SU-DHL-6 (cell line): ENCODE results near the gene ZMIZ1.

Experiments used
- H2AFZ ChIP-seq: fragments of 200-600 bp; sonication (generic); 2 replicates; pipeline ENCODE4 v1.6.1; 2014; ENCODE audit warnings: low read depth, mild to moderate bottlenecking, moderate library complexity, mixed read lengths, antibody characterized with exemption, low read length; ENCODE audit not compliant: severe bottlenecking
- H3F3A ChIP-seq: fragments of 200-600 bp; shearing (Covaris generic); 2 replicates; pipeline ENCODE4 v1.6.0; 2016; ENCODE audit warnings: antibody characterized with exemption, mild to moderate bottlenecking; ENCODE audit not compliant: insufficient read depth
- H3K27ac ChIP-seq: fragments of 200-600 bp; sonication (generic); 2 replicates; pipeline ENCODE4 v1.5.1; 2016; ENCODE audit warnings: low read depth, mild to moderate bottlenecking, low read length, moderate library complexity, mixed read lengths
- H3K27me3 ChIP-seq: fragments of 200-600 bp; sonication (generic), shearing (Covaris generic); 2 replicates; pipeline ENCODE4 v1.6.0; 2014; ENCODE audit warnings: mild to moderate bottlenecking, low read length
- H3K36me3 ChIP-seq: fragments of 200-600 bp; sonication (generic); 2 replicates; pipeline ENCODE4 v1.6.1; 2014; ENCODE audit warnings: mild to moderate bottlenecking, low read length, mixed read lengths
- H3K4me2 ChIP-seq: fragments of 300-600, 200-600 bp; shearing (Covaris generic), sonication (generic); 2 replicates; pipeline ENCODE4 v1.6.0; 2014; ENCODE audit warnings: low read length, low read depth, mild to moderate bottlenecking; ENCODE audit not compliant: poor library complexity, severe bottlenecking
- H3K4me3 ChIP-seq: fragments of 200-600 bp; sonication (generic); 2 replicates; pipeline ENCODE4 v1.5.1; 2014; ENCODE audit warnings: antibody characterized with exemption, low read length, mild to moderate bottlenecking, mixed read lengths; ENCODE audit not compliant: insufficient read depth, poor library complexity, severe bottlenecking
- H3K79me2 ChIP-seq: fragments of 200-600 bp; sonication (generic); 2 replicates; pipeline ENCODE4 v1.6.1; 2014; ENCODE audit warnings: mild to moderate bottlenecking, low read length, moderate library complexity; ENCODE audit not compliant: insufficient read depth
- H3K9ac ChIP-seq: fragments of 200-600 bp; sonication (generic); 2 replicates; pipeline ENCODE4 v1.7.0; 2014; ENCODE audit warnings: mild to moderate bottlenecking, low read length
- H3K9me2 ChIP-seq: fragments of 200-600 bp; sonication (generic); replicated peaks from 2 replicates; pipeline ENCODE4 v1.6.1; 2014; ENCODE audit warnings: low read length; ENCODE audit not compliant: insufficient read depth
- H3K9me3 ChIP-seq: fragments of 200-600 bp; sonication (generic); 2 replicates; pipeline ENCODE4 v1.6.1; 2014; ENCODE audit warnings: low read length, mixed read lengths; ENCODE audit not compliant: insufficient read depth
- H4K20me1 ChIP-seq: fragments of 200-600 bp; sonication (generic); 2 replicates; pipeline ENCODE4 v1.6.1; 2014; ENCODE audit warnings: low read depth, mild to moderate bottlenecking, antibody characterized with exemption, low read length, moderate library complexity, mixed read lengths
- CTCF ChIP-seq: fragments of 200-600 bp; sonication (generic); IDR thresholded peaks from one replicate; pipeline ENCODE4 v1.5.1; 2017; ENCODE audit warnings: antibody characterized with exemption, mild to moderate bottlenecking, low read length, moderate library complexity; ENCODE audit not compliant: insufficient read depth, poor library complexity, severe bottlenecking
- EZH2phosphoT487 ChIP-seq: fragments of 200-600 bp; sonication (generic), shearing (Covaris generic); conservative IDR thresholded peaks from 2 replicates; pipeline ENCODE4 v1.6.1; 2018; ENCODE audit warnings: mild to moderate bottlenecking, antibody characterized with exemption, low read length, moderate library complexity, mixed read lengths

ZMIZ1 gene

GRCh38 chr10:79082631-79083596, 14.1 kb downstream of the ZMIZ1 start:
- no peak overlapping the region for H3K4me3 ChIP-seq
- H3K36me3 ChIP-seq: no peaks in the 10 kb centered on the region
- no peak for TF ChIP-seq CTCF
- no peak for TF ChIP-seq EZH2phosphoT487
- H3K9me3 ChIP-seq: no peaks in the 10 kb centered on the region
- no peaks in the 10 kb centered on the region for H3K9me2 ChIP-seq
- H3K79me2 ChIP-seq: no peaks in the 10 kb centered on the region
- no peak overlapping the region for H3K9ac ChIP-seq
- H2AFZ ChIP-seq: no peak overlapping the region
- no peak overlapping the region for H3K4me2 ChIP-seq
- H3F3A ChIP-seq: no peaks in the 10 kb centered on the region
- no peaks in the 10 kb centered on the region for H3K27me3 ChIP-seq
- H4K20me1 ChIP-seq: no peaks in the 10 kb centered on the region
- H3K27ac ChIP-seq: no peak overlapping the region

GRCh38 chr10:79084012-79084971, 15.5 kb downstream of the ZMIZ1 start:
- TF ChIP-seq CTCF (no peak), EZH2phosphoT487 (no peak)
- no peaks in the 10 kb centered on the region for H4K20me1 ChIP-seq

GRCh38 chr10:79084972-79085597, 16.3 kb downstream of the ZMIZ1 start:
- Histone ChIP-seq H3K27ac (no peak overlapping the region), H3K27me3 (no peaks in the 10 kb centered on the region), H3K9me3 (no peaks in the 10 kb centered on the region), H3K79me2 (no peaks in the 10 kb centered on the region), H3K36me3 (no peaks in the 10 kb centered on the region), H3K4me2 (peak overlapping the region; percentile 42), H3K4me3 (no peak overlapping the region), H3K9ac (no peak overlapping the region), H3F3A (no peaks in the 10 kb centered on the region), H3K9me2 (no peaks in the 10 kb centered on the region), H2AFZ (no peak overlapping the region), H4K20me1 (no peaks in the 10 kb centered on the region)
- TF ChIP-seq EZH2phosphoT487 (no peak), CTCF (no peak)

More at GRCh38 chr10:79084012-79084971, 15.5 kb downstream of the ZMIZ1 start:
- Histone ChIP-seq H3K27me3 (no peaks in the 10 kb centered on the region), H3K9me2 (no peaks in the 10 kb centered on the region), H3K36me3 (no peaks in the 10 kb centered on the region), H3F3A (no peaks in the 10 kb centered on the region), H3K9ac (no peak overlapping the region), H2AFZ (no peak overlapping the region), H3K79me2 (no peaks in the 10 kb centered on the region), H3K9me3 (no peaks in the 10 kb centered on the region), H3K27ac (no peak overlapping the region), H3K4me3 (no peak overlapping the region), H3K4me2 (peak overlapping the region; percentile 42)
